GM10847 (cell line): Measurements from ENCODE around the gene CACNA1B.

Experiments used
- POLR2A ChIP-seq: IDR thresholded peaks from 2 replicates; pipeline ENCODE4 v1.6.1; 2011; ENCODE audit not compliant: insufficient read length; ENCODE audit errors: extremely low read depth

Gene CACNA1B

DNA sequence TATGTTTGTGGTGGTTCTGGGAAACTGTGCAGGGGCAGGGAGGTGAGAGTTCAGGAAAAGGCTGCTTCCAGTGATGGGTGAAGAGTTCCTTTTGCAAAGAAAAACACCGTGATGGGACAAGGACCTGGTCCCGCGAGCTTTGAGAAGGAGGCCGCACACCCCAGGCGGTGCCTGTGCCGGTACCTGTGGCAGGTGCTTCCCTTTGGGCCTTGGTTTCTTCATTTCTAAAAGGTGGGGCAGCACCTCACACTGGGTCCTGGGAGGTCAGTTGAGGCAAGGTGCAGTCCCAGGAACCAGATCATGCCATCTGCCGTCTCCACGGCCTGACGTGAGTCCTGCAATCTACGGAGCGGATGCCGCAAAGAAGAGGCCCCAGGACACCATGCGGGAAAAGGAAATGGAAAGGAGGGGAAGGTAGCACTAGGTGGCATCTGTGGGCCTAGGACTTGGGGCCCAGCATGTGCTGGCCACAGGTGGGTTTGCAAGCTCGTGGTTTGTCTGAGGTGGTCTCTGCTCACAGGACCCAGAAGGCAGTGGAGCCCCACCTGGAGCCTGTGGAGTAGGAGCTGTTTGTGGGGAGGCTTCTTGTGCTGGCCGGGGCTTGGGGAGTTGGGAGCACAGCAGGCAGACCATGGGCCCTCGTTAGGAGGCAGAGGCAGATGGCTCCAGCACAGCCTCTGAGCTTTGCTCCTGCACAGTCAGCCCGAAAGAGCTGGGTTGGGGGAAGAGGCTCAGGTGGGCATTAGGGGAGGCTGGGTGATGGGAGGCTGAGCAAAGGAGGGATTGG, 131.6 kb downstream of the CACNA1B start:
- no peak for TF ChIP-seq POLR2A

DNA sequence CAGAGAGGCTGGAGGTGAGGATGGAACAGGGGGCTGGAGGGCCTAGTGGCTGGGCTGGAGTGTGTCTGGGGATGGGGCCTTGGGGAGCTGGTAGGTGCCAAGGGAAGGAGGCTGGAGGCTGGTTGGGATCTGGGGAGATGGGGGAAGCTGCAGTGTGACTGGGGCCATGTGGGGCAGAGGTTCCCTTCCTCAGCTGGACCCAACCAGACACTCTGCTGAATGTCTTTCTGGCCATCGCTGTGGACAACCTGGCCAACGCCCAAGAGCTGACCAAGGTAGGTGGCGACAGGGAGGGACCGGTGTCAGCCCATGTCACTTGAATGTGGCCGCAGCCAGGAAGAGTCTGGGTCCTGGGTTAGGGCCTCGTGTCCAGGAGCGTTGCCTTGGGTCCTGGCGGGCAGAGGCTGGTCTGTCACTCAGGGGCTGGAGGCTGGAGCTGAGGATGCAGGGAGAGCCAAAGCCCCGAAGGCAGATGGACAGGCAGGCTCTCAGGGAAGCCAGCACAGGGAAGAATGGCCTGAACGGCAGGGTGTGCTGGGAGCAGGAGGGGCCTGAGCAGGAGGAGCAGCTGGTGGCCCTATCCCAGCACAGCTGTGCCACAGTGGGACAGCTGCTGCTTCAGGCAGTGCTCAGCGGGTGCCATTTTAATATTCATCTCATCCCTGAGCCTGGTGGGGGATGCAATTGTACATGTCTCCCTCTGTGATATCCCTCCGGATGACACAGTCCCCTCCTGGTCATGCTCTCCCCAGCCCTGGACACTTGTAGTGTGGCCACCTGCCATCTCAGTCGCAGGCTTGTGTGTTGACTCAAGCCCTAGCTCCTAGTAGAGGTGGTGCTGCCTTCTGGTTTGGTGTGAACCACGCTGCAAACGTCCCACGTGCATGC, 132.5 kb downstream of the CACNA1B start:
- no peak for TF ChIP-seq POLR2A

DNA sequence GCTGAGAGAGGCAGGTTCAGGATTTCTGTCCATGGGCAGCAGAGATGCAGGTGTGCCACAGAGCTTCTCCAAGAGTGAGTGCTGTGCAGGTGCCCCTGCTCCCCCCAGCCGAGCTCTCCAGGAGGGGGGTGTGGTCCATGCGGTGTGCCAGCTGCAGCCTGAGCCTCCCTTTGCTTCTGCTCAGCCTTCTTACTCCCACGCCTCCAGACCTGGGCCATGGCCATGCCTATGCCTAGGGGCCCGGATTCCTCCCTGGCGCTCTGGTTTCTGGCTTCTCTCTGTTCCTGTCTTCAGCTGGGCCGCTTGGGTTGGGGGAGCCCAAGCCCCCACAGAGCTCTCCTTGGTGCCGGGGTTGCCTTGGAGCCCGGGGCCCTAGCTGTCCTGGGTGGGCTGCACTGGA, 133.3 kb downstream of the CACNA1B start:
- no peak for TF ChIP-seq POLR2A

- no peak for TF ChIP-seq POLR2A
These were observed 134.4 kb downstream of the CACNA1B start for GRCh38 chr9:138011951-138012500.

- no peak for TF ChIP-seq POLR2A
These were observed 135.7 kb downstream of the CACNA1B start for GRCh38 chr9:138013273-138013672.

GRCh38 chr9:138013836-138014562, 136.4 kb downstream of the CACNA1B start:
- no peak for TF ChIP-seq POLR2A

DNA sequence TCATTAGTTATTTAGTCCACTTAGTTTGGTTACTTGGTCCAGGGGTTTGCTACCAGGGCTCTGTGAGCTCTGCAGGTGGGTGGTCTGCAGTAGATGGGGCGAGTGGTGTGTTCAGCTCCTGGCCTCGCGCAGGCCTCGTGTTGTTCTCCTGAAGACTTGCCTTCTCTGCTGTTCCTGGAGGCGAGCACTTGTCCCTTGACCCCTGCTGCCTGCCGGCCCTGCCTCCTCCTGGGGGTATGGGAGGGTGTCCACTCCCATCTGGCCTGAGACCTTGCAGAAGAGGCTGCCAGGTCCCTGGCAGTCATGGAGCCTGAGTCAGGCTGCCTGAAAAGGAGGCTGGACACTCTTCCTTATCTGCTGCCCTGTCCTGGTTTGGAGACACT, 137.0 kb downstream of the CACNA1B start:
- no peak for TF ChIP-seq POLR2A

- no peak for TF ChIP-seq POLR2A
These were observed 137.6 kb downstream of the CACNA1B start for GRCh38 chr9:138015021-138015829.

- TF ChIP-seq POLR2A: no peak
These were observed 139.0 kb downstream of the CACNA1B start for GRCh38 chr9:138016406-138017187.

DNA sequence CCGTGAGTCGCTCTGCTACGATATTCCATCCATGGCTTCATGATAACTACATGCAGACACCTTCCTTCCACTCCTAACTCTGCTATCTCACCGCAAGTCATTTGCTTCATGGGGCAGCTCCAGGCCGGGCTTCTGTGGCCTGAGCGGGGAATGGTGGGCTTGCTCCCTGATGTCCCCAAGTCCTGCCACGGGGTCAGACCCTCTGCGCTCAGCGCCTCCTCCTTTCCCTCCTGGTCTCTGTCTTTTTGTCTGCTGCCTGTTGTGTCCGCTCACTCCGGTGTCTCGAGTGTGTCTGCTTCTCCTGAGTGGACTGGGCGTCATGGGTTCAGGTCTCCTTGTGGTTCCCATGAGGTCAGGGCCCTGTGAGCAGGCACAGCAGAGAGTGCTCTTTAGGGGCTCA, 139.6 kb downstream of the CACNA1B start:
- no peak for TF ChIP-seq POLR2A

- TF ChIP-seq POLR2A: no peak
These were observed 142.7 kb downstream of the CACNA1B start for GRCh38 chr9:138020120-138020794.

GRCh38 chr9:138020795-138021182, 143.2 kb downstream of the CACNA1B start:
- no peak for TF ChIP-seq POLR2A
